Measurements from ENCODE around the gene PLCB1.

PLCB1 gene

GRCh38 chr20:8749101-8749500, 617.0 kb downstream of the PLCB1 start:
- no peak for DNase-seq

- no peak for DNase-seq
Measured at GRCh38 chr20:8749986-8750385, 617.9 kb downstream of the PLCB1 start.

- DNase-seq, result no peak
Measured at GRCh38 chr20:8755340-8756118, 623.5 kb downstream of the PLCB1 start.

- no peak for DNase-seq
Measured at GRCh38 chr20:8756410-8756809, 624.3 kb downstream of the PLCB1 start.

GRCh38 chr20:8757146-8757545, 625.1 kb downstream of the PLCB1 start:
- peak; percentile 87 for DNase-seq

GRCh38 chr20:8764344-8764962, 632.4 kb downstream of the PLCB1 start:
- peak; percentile 59 for DNase-seq

- DNase-seq, result no peak
Measured at GRCh38 chr20:8766868-8767390, 634.9 kb downstream of the PLCB1 start.

- DNase-seq, result no peak
Measured at GRCh38 chr20:8774412-8774811, 642.3 kb downstream of the PLCB1 start.

- DNase-seq, result no peak
Measured at GRCh38 chr20:8777911-8778310, 645.8 kb downstream of the PLCB1 start.

GRCh38 chr20:8778387-8778786, 646.3 kb downstream of the PLCB1 start:
- DNase-seq, result no peak

GRCh38 chr20:8780915-8781314, 648.8 kb downstream of the PLCB1 start:
- peak; percentile 51 for DNase-seq

GRCh38 chr20:8782804-8783203, 650.7 kb downstream of the PLCB1 start:
- no peak for DNase-seq

GRCh38 chr20:8783734-8784133, 651.7 kb downstream of the PLCB1 start:
- no peak for DNase-seq

- DNase-seq, result no peak
Measured at GRCh38 chr20:8786383-8786782, 654.3 kb downstream of the PLCB1 start.

- DNase-seq, result no peak
Measured at GRCh38 chr20:8787090-8787489, 655.0 kb downstream of the PLCB1 start.

- no peak for DNase-seq
Measured at GRCh38 chr20:8788275-8788674, 656.2 kb downstream of the PLCB1 start.

GRCh38 chr20:8788831-8789230, 656.8 kb downstream of the PLCB1 start:
- DNase-seq, result no peak

- no peak for DNase-seq
Measured at GRCh38 chr20:8790442-8791074, 658.5 kb downstream of the PLCB1 start.

- DNase-seq, result no peak
Measured at GRCh38 chr20:8795404-8795803, 663.3 kb downstream of the PLCB1 start.

- DNase-seq, result no peak
Measured at GRCh38 chr20:8796088-8796660, 664.1 kb downstream of the PLCB1 start.

- no peak for DNase-seq
Measured at GRCh38 chr20:8798505-8798904, 666.4 kb downstream of the PLCB1 start.

GRCh38 chr20:8800089-8800488, 668.0 kb downstream of the PLCB1 start:
- DNase-seq, result no peak

GRCh38 chr20:8801686-8802085, 669.6 kb downstream of the PLCB1 start:
- DNase-seq, result no peak

GRCh38 chr20:8803065-8803464, 671.0 kb downstream of the PLCB1 start:
- DNase-seq, result peak; percentile 14

Measured in NCI-H524 treated with DMSO at 0.1 percent for 48 hours (cell line).